Neural crest cell (in vitro differentiated cells): ENCODE data around the gene CCDC137. TPM values are rescaled to one million over a fixed set of nuclear protein-coding genes. Genes with fewer than 3 reads are reported as not detected.

ENCODE experiments used
- DNase-seq: peaks from one replicate; pipeline ENCODE4 v3.0.0; 2021; ENCODE audit warnings: low read depth, mixed read lengths, low spot score
- H3K27ac Mint-ChIP-seq: one replicate; pipeline ENCODE4 v1.8.0; 2021; ENCODE audit warnings: mild to moderate bottlenecking, mixed read lengths; ENCODE audit not compliant: unreplicated experiment
- H3K27me3 Mint-ChIP-seq: 2 replicates; pipeline ENCODE4 v1.8.0; 2021; ENCODE audit warnings: low read depth, mild to moderate bottlenecking, mixed read lengths
- H3K36me3 Mint-ChIP-seq: 2 replicates; pipeline ENCODE4 v1.8.0; 2021; ENCODE audit warnings: low read depth, mild to moderate bottlenecking, mixed read lengths
- H3K4me1 Mint-ChIP-seq: 2 replicates; pipeline ENCODE4 v1.8.0; 2021; ENCODE audit warnings: mixed read lengths
- H3K4me3 Mint-ChIP-seq: one replicate; pipeline ENCODE4 v1.8.0; 2021; ENCODE audit warnings: mild to moderate bottlenecking, mixed read lengths
- H3K9me3 Mint-ChIP-seq: 2 replicates; pipeline ENCODE4 v1.8.0; 2021; ENCODE audit warnings: mixed read lengths
- CTCF ChIP-seq: fragments of 200-600 bp; sonication (generic); conservative IDR thresholded peaks from 2 replicates; pipeline ENCODE4 v1.5.0; 2021; ENCODE audit warnings: antibody characterized with exemption, mild to moderate bottlenecking
- total RNA-seq: library from RNA; stranded (reverse); gene quantifications from 2 replicates; pipeline ENCODE4 v1.2.1, GENCODE V29; 2021

The CCDC137 gene
- total RNA-seq, 1 donor from 2014 or later = 38.3 TPM

- peaks cover 9% of the 10 kb centered on the region for H3K4me1 Mint-ChIP-seq
- H3K4me3 Mint-ChIP-seq = no peak overlapping the region
- no peaks in the 10 kb centered on the region for H3K9me3 Mint-ChIP-seq
- TF ChIP-seq CTCF = no peak
- H3K36me3 Mint-ChIP-seq = peaks cover 2% of the 10 kb centered on the region
- DNase-seq = no peak
- H3K27ac Mint-ChIP-seq = no peak overlapping the region
- H3K27me3 Mint-ChIP-seq = no peaks in the 10 kb centered on the region
Observed at GRCh38 chr17:81688616-81689015, 22.1 kb downstream of the CCDC137 start.

- peak overlapping the region; percentile 15 for H3K4me3 Mint-ChIP-seq
- H3K9me3 Mint-ChIP-seq = no peaks in the 10 kb centered on the region
- H3K27me3 Mint-ChIP-seq = no peaks in the 10 kb centered on the region
- TF ChIP-seq CTCF = no peak
- no peaks in the 10 kb centered on the region for H3K4me1 Mint-ChIP-seq
- H3K36me3 Mint-ChIP-seq = peaks cover 2% of the 10 kb centered on the region
- H3K27ac Mint-ChIP-seq = no peak overlapping the region
- DNase-seq = no peak
Observed at GRCh38 chr17:81690066-81690465, 23.5 kb downstream of the CCDC137 start.

GRCh38 chr17:81690549-81690948 is 24.0 kb downstream of the CCDC137 start:
- Mint-ChIP-seq H3K9me3 (no peaks in the 10 kb centered on the region), H3K4me1 (no peaks in the 10 kb centered on the region), H3K27me3 (no peaks in the 10 kb centered on the region), H3K36me3 (peaks cover 2% of the 10 kb centered on the region), H3K27ac (no peak overlapping the region), H3K4me3 (no peak overlapping the region)
- no peak for TF ChIP-seq CTCF
- no peak for DNase-seq

GRCh38 chr17:81691196-81691595 is 24.7 kb downstream of the CCDC137 start:
- Mint-ChIP-seq H3K36me3 (peaks cover 2% of the 10 kb centered on the region), H3K27me3 (no peaks in the 10 kb centered on the region), H3K4me1 (no peaks in the 10 kb centered on the region), H3K4me3 (no peak overlapping the region), H3K9me3 (no peaks in the 10 kb centered on the region), H3K27ac (no peak overlapping the region)
- TF ChIP-seq CTCF = no peak
- no peak for DNase-seq

GRCh38 chr17:81691608-81692007 is 25.1 kb downstream of the CCDC137 start:
- Mint-ChIP-seq H3K36me3 (no peaks in the 10 kb centered on the region), H3K4me1 (no peaks in the 10 kb centered on the region), H3K27me3 (no peaks in the 10 kb centered on the region), H3K9me3 (no peaks in the 10 kb centered on the region), H3K4me3 (no peak overlapping the region), H3K27ac (no peak overlapping the region)
- no peak for TF ChIP-seq CTCF
- no peak for DNase-seq
